Right lobe of liver (tissue), 4 donors: ENCODE data around the gene GSTP1.
"Not testable (repeated sequence)": the region's sequence is repeated elsewhere in the genome, so short reads cannot be mapped to it uniquely, and the experiment has no call there.

Source experiments
- CTCF ChIP-seq, 4 donors: fragments of 200-600 bp in 3 of 4; fragments of 450-650 bp in 1 of 4; IDR thresholded peaks; one replicate each; pipeline versions ENCODE4 v1.5.1 to v1.8.0; 2016 to 2022; ENCODE audit warnings: antibody characterized with exemption in 4 of 4, mild to moderate bottlenecking in 2 of 4
- POLR2A ChIP-seq: fragments of 450-650 bp; IDR thresholded peaks from one replicate; pipeline ENCODE4 v1.6.1; 2017; ENCODE audit warnings: antibody characterized with exemption, mild to moderate bottlenecking
- donor health status: DM: no; HTN: no; CAD: no.
- donor health status: DM: no; HTN: no; CAD: no.
- donor health status: DM: no; HTN: yes; CAD: no.

GRCh38 chr11:67621928-67622327 is 38.3 kb downstream of the GSTP1 start:
- not testable (repeated sequence) for TF ChIP-seq CTCF (IDR thresholded peaks at IDR 0.05); POLR2A
